GM23338 (cell line): ENCODE measurements around the gene CCNY. TPM values are rescaled to one million over a fixed set of nuclear protein-coding genes. Genes with fewer than 3 reads are reported as not detected.

Experiments
- ATAC-seq: fragments of 200-7000 bp; cut with Tn5 transposase; 3 replicates; pipeline ENCODE4 v1.9.1; 2020
- DNase-seq: peaks from one replicate; pipeline ENCODE4 v3.0.0-alpha.2; 2015; ENCODE audit warnings: low spot score
- H2AFZ ChIP-seq: fragments of 200-600 bp; sonication (generic); 2 replicates; pipeline ENCODE4 v1.8.0; 2016; ENCODE audit warnings: antibody characterized with exemption, mild to moderate bottlenecking, moderate library complexity
- H3F3A ChIP-seq: fragments of 200-600 bp; sonication (generic); replicated peaks from 2 replicates; pipeline ENCODE4 v1.8.0; 2017; ENCODE audit warnings: antibody characterized with exemption, mixed run types, low read depth
- H3K27ac ChIP-seq: fragments of 200-600 bp; sonication (generic); 2 replicates; pipeline ENCODE4 v1.6.1; 2016; ENCODE audit warnings: low read depth
- H3K27me3 ChIP-seq: fragments of 200-600 bp; sonication (generic); 2 replicates; pipeline ENCODE4 v1.8.0; 2016; ENCODE audit warnings: mild to moderate bottlenecking, mixed run types, moderate library complexity; ENCODE audit not compliant: insufficient read depth
- H3K36me3 ChIP-seq: fragments of 200-600 bp; sonication (generic); 2 replicates; pipeline ENCODE4 v1.8.0; 2016; ENCODE audit warnings: mild to moderate bottlenecking; ENCODE audit not compliant: insufficient read depth
- H3K4me1 ChIP-seq: fragments of 200-600 bp; sonication (generic); 2 replicates; pipeline ENCODE4 v1.8.0; 2016; ENCODE audit warnings: mild to moderate bottlenecking, moderate library complexity; ENCODE audit not compliant: insufficient read depth
- H3K4me2 ChIP-seq: fragments of 200-600 bp; sonication (generic); 2 replicates; pipeline ENCODE4 v1.7.1; 2017; ENCODE audit warnings: mixed run types
- H3K4me3 ChIP-seq: fragments of 200-600 bp; sonication (generic); 2 replicates; pipeline ENCODE4 v1.6.1; 2016; ENCODE audit warnings: mixed run types
- H3K79me2 ChIP-seq: fragments of 200-600 bp; sonication (generic); replicated peaks from 2 replicates; pipeline ENCODE4 v1.8.0; 2017; ENCODE audit warnings: mild to moderate bottlenecking; ENCODE audit not compliant: insufficient read depth
- H3K9me2 ChIP-seq: fragments of 200-600 bp; sonication (generic); 2 replicates; pipeline ENCODE4 v1.8.0; 2017; ENCODE audit not compliant: insufficient read depth
- H4K20me1 ChIP-seq: fragments of 200-600 bp; sonication (generic); replicated peaks from 2 replicates; pipeline ENCODE4 v1.8.0; 2017; ENCODE audit warnings: mild to moderate bottlenecking; ENCODE audit not compliant: insufficient read depth
- H3K27ac Mint-ChIP-seq: 2 replicates; pipeline ENCODE4 v1.8.0; 2020; ENCODE audit warnings: inconsistent platforms, mild to moderate bottlenecking, moderate library complexity, mixed read lengths
- H3K27me3 Mint-ChIP-seq: 3 replicates; pipeline ENCODE4 v1.8.0; 2022; ENCODE audit warnings: low read depth, mild to moderate bottlenecking, moderate library complexity, mixed read lengths, inconsistent platforms; ENCODE audit not compliant: insufficient read depth, poor library complexity
- H3K36me3 Mint-ChIP-seq: 3 replicates; pipeline ENCODE4 v1.8.0; 2021; ENCODE audit warnings: low read depth, mild to moderate bottlenecking, inconsistent platforms, moderate library complexity, mixed read lengths
- H3K4me1 Mint-ChIP-seq: 3 replicates; pipeline ENCODE4 v1.8.0; 2020; ENCODE audit warnings: mild to moderate bottlenecking, inconsistent platforms, mixed read lengths
- H3K4me3 Mint-ChIP-seq: 3 replicates; pipeline ENCODE4 v1.8.0; 2021; ENCODE audit warnings: moderate library complexity, mild to moderate bottlenecking, inconsistent platforms, mixed read lengths
- H3K9me3 Mint-ChIP-seq: 3 replicates; pipeline ENCODE4 v1.8.0; 2020; ENCODE audit warnings: moderate library complexity, mild to moderate bottlenecking, inconsistent platforms, mixed read lengths
- CREB1 ChIP-seq: fragments of 250-450 bp; sonication (Bioruptor Pico); IDR thresholded peaks from 2 replicates; pipeline ENCODE4 v1.5.0; 2020; ENCODE audit warnings: low read depth, mild to moderate bottlenecking, moderate library complexity
- CTCF ChIP-seq, 2 experiments: fragments of 200-600 bp in 1 of 2; sonication (generic) in 1 of 2; conservative IDR thresholded peaks; 2 replicates each; pipeline versions ENCODE4 v1.5.1 to v1.6.1; 2016 to 2017; ENCODE audit warnings: antibody characterized with exemption in 2 of 2, low read depth in 2 of 2, mild to moderate bottlenecking in 2 of 2, moderate library complexity in 1 of 2
- ETS1 ChIP-seq: IDR thresholded peaks from 2 replicates; pipeline ENCODE4 v1.6.1; 2016; ENCODE audit warnings: antibody characterized with exemption
- EZH2 ChIP-seq: fragments of 200-600 bp; sonication (generic); IDR thresholded peaks from one replicate; pipeline ENCODE4 v1.8.0; 2017; ENCODE audit warnings: antibody characterized with exemption, mild to moderate bottlenecking, low read depth; ENCODE audit not compliant: unreplicated experiment
- EZH2phosphoT487 ChIP-seq: fragments of 200-600 bp; sonication (generic); IDR thresholded peaks from one replicate; pipeline ENCODE4 v1.8.1; 2018; ENCODE audit warnings: antibody characterized with exemption; ENCODE audit not compliant: unreplicated experiment
- JUNB ChIP-seq: IDR thresholded peaks from one replicate; pipeline ENCODE4 v1.6.1; 2016; ENCODE audit warnings: antibody characterized with exemption; ENCODE audit not compliant: unreplicated experiment
- NANOG ChIP-seq: IDR thresholded peaks from 2 replicates; pipeline ENCODE4 v1.6.1; 2016; ENCODE audit warnings: antibody characterized with exemption, borderline replicate concordance
- REST ChIP-seq: IDR thresholded peaks from one replicate; pipeline ENCODE4 v1.6.1; 2018; ENCODE audit warnings: antibody characterized with exemption; ENCODE audit not compliant: unreplicated experiment
- STAT1 ChIP-seq: IDR thresholded peaks from one replicate; pipeline ENCODE4 v1.6.1; 2016; ENCODE audit warnings: antibody characterized with exemption; ENCODE audit not compliant: unreplicated experiment
- ZNF114 ChIP-seq: fragments of 250-450 bp; sonication (Bioruptor Pico); IDR thresholded peaks from 2 replicates; pipeline ENCODE4 v1.5.0; 2020; ENCODE audit warnings: mild to moderate bottlenecking, moderate library complexity
- polyA plus RNA-seq: library from polyadenylated mRNA; unstranded; fragments of >200 nt; fragmentation: Nextera tagmentation; extraction: Ambion mirVana; gene quantifications from 2 replicates; pipeline ENCODE4 v1.2.1, GENCODE V29; 2016
- total RNA-seq: library from RNA; depleted of rRNA; stranded (reverse); fragments of >200 nt; shearing (Covaris generic); gene quantifications from 2 replicates; pipeline ENCODE4 v1.2.3, GENCODE V29; 2014

The CCNY gene
- total and polyA plus RNA-seq, 2 experiments from 2014 or later: 14.2 to 29.0 TPM

- TF ChIP-seq CTCF (conservative IDR thresholded peaks at IDR 0.05; ENCODE audit: low read depth in 2 of 2): no peak
These were observed 2.0 kb upstream of the CCNY start (continued) for GRCh38 chr10:35334297-35334696.

GRCh38 chr10:35335133-35336083 is 901 bp upstream of the CCNY start:
- Histone ChIP-seq H4K20me1 (peaks cover 19% of the 10 kb centered on the region), H3F3A (no peaks in the 10 kb centered on the region), H3K4me3 (peak overlapping the region; percentile 83), H3K36me3 (no peaks in the 10 kb centered on the region), H3K9me2 (no peaks in the 10 kb centered on the region), H3K4me1 (peaks cover 12% of the 10 kb centered on the region; the same call in 1 of the 2 replicates), H3K27ac (no peak overlapping the region), H2AFZ (peak overlapping the region; percentile 80), H3K27me3 (peaks cover 8% of the 10 kb centered on the region), H3K4me2 (peak overlapping the region; percentile 76), H3K79me2 (peaks cover 54% of the 10 kb centered on the region)
- peaks cover 21% of the 10 kb centered on the region for H3K4me1 Mint-ChIP-seq
- ATAC-seq (peak; percentile 14), DNase-seq (peak; percentile 46)
- H3K36me3 Mint-ChIP-seq: peaks cover 29% of the 10 kb centered on the region
- H3K4me3 Mint-ChIP-seq: peak overlapping the region; percentile 89
- H3K27me3 Mint-ChIP-seq: peaks cover 8% of the 10 kb centered on the region
- H3K27ac Mint-ChIP-seq: peak overlapping the region; percentile 72; the same call in 1 of the 2 replicates
- peaks cover 7% of the 10 kb centered on the region; the same call in 2 of the 3 replicates for H3K9me3 Mint-ChIP-seq
- no peak for TF ChIP-seq JUNB
- TF ChIP-seq CREB1 (CRISPR knock-in tag): no peak
- no peak for TF ChIP-seq EZH2
- TF ChIP-seq EZH2phosphoT487: no peak
- TF ChIP-seq NANOG: no peak
- no peak for TF ChIP-seq REST
- no peak for TF ChIP-seq CTCF (conservative IDR thresholded peaks at IDR 0.05; ENCODE audit: low read depth in 2 of 2)
- no peak for TF ChIP-seq ETS1
- no peak for TF ChIP-seq ZNF114 (CRISPR knock-in tag)
- no peak for TF ChIP-seq STAT1
